Measurements from ENCODE around the gene ARHGAP4. TPM values are rescaled to one million over a fixed set of nuclear protein-coding genes. Genes with fewer than 3 reads are reported as not detected.

ARHGAP4 gene
- total RNA-seq, 1 donor, result 199 TPM

Other genes with a start within 250 kb of the ARHGAP4 start
- 0.94 TPM for gene SLC6A8, start 238.3 kb downstream of the ARHGAP4 start, total RNA-seq
- gene BCAP31, start 201.9 kb downstream of the ARHGAP4 start, total RNA-seq, result 60.6 TPM
- gene ABCD1, start 201.4 kb downstream of the ARHGAP4 start, total RNA-seq, result 8.8 TPM
- 0.21 TPM for gene PLXNB3, start 162.0 kb downstream of the ARHGAP4 start, total RNA-seq
- gene SRPK3, start 145.2 kb downstream of the ARHGAP4 start, total RNA-seq, result under 0.01 TPM
- gene IDH3G, start 131.9 kb downstream of the ARHGAP4 start, total RNA-seq, result 42.3 TPM
- gene SSR4, start 131.6 kb downstream of the ARHGAP4 start, total RNA-seq, result 121 TPM
- 15.6 TPM for gene PDZD4, start 95.7 kb downstream of the ARHGAP4 start, total RNA-seq
- 0.52 TPM for gene L1CAM, start 40.1 kb downstream of the ARHGAP4 start, total RNA-seq
- gene AVPR2, start 21.6 kb downstream of the ARHGAP4 start, total RNA-seq, result not detected
- 22.0 TPM for gene NAA10, start 8.8 kb upstream of the ARHGAP4 start, total RNA-seq
- 11.1 TPM for gene RENBP, start 18.4 kb upstream of the ARHGAP4 start, total RNA-seq
- 26.4 TPM for gene HCFC1, start 45.6 kb upstream of the ARHGAP4 start, total RNA-seq
- gene TMEM187, start 46.5 kb upstream of the ARHGAP4 start, total RNA-seq, result 1.8 TPM
- 37.0 TPM for gene IRAK1, start 93.6 kb upstream of the ARHGAP4 start, total RNA-seq
- 142 TPM for gene MECP2, start 171.5 kb upstream of the ARHGAP4 start, total RNA-seq
- not detected for gene OPN1LW, start 218.0 kb upstream of the ARHGAP4 start, total RNA-seq